ENCODE measurements around the gene GRPEL2. TPM values are rescaled to one million over a fixed set of nuclear protein-coding genes. Genes with fewer than 3 reads are reported as not detected.

GRPEL2 gene
- polyA plus RNA-seq, 1 donor: 18.2 TPM

DNA sequence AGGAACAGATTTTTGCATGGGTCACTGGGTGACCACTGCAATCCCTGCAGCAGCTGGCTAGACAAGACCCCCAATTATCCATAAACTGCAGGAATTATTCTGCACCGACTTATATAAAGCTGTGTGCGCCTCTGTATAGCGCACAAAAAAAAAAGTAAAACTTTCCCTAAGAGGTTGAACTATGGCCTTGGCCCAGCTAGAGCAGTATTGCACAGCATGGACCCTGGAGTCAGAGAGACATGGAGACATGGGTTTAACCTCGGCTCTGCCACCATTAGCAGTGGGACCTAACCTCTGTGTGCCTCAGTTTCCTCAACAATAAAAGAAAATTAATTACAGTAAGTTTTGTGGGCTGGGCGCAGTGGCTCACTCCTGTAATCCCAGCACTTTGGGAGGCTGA, 17.1 kb upstream of the GRPEL2 start:
- no peaks in the 10 kb centered on the region for H3K9me3 ChIP-seq (ENCODE audit: control insufficient read depth, low read depth, low read length)
- DNase-seq: no peak
- no CpG with 5 or more reads among the region's 5 CpGs for WGBS (ENCODE audit: insufficient coverage, low lambda C conversion rate)
- H3K4me1 ChIP-seq (ENCODE audit: control insufficient read depth, insufficient read depth, low read length): peaks cover 26% of the 10 kb centered on the region
- H3K27me3 ChIP-seq (ENCODE audit: control insufficient read depth, insufficient read depth, low read length): no peaks in the 10 kb centered on the region
- no peaks in the 10 kb centered on the region for H3K36me3 ChIP-seq (ENCODE audit: control insufficient read depth, insufficient read depth, low read length)
- no peak overlapping the region for H3K27ac ChIP-seq (ENCODE audit: low read length)
- no peak overlapping the region for H3K4me3 ChIP-seq (ENCODE audit: low read length)

DNA sequence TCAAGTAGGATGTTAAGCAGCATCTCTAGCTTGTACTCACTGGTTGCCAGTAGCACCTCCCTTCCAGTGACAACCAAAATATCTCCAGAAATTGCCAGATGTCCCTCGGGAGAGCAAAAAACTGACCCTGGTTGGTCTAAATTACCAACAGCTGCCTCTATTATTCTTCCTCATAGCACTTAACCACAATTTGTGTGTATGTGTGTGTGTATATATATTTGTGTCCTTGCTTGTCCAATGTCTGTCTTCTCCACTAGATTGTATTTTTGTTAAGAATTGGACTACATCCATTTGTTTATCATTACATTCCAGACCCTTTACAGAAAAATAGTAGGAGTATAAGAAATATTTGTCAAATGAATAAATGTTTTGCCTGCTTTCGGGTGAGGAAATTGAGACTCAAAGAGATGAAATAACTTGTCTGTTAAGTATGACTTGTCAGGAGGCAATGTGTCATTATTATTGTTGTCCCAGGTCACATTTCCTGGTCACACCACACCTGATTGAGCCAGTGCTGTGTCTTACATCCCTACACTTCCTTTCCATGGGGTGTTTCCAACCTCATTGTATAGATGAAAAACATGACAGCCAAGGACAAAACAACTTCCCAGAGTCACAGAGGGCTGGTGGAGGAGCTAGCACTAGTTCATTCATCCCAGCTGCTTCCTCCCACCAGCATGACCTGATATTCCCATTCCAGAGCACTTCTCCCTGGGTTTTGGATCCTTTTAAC, 11.4 kb upstream of the GRPEL2 start:
- no peaks in the 10 kb centered on the region for H3K36me3 ChIP-seq (ENCODE audit: control insufficient read depth, insufficient read depth, low read length)
- no peaks in the 10 kb centered on the region for H3K9me3 ChIP-seq (ENCODE audit: control insufficient read depth, low read depth, low read length)
- no peak overlapping the region for H3K27ac ChIP-seq (ENCODE audit: low read length)
- H3K4me3 ChIP-seq (ENCODE audit: low read length): no peak overlapping the region
- no peaks in the 10 kb centered on the region for H3K27me3 ChIP-seq (ENCODE audit: control insufficient read depth, insufficient read depth, low read length)
- no peaks in the 10 kb centered on the region for H3K4me1 ChIP-seq (ENCODE audit: control insufficient read depth, insufficient read depth, low read length)
- WGBS (ENCODE audit: insufficient coverage, low lambda C conversion rate): no CpG with 5 or more reads among the region's 2 CpGs
- no peak for DNase-seq

DNA sequence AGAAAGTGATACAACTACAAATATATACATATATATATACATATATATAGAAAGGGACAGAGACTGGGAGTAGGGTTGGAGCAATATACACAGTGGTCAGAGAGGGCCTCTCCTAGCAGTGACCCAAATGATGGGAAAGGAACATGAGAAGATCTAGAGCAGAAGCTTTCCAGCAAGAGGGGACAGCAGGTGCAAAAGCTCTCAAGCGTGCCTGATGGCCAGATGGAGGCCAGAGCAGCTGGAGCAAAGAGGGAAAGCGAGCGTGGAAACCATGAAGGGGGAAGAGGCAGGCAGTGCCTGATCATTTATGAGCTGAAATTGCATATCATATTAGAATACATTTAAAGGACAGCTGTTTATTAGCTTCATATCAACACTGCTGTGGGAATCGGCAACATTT, 7.6 kb upstream of the GRPEL2 start:
- DNase-seq: no peak

GRCh38 chr5:149338364-149338763, 6.9 kb upstream of the GRPEL2 start:
- no peak overlapping the region for H3K27ac ChIP-seq (ENCODE audit: low read length)
- no peak overlapping the region for H3K4me3 ChIP-seq (ENCODE audit: low read length)
- H3K4me1 ChIP-seq (ENCODE audit: control insufficient read depth, insufficient read depth, low read length): peaks cover 22% of the 10 kb centered on the region
- no peaks in the 10 kb centered on the region for H3K36me3 ChIP-seq (ENCODE audit: control insufficient read depth, insufficient read depth, low read length)
- WGBS (ENCODE audit: insufficient coverage, low lambda C conversion rate): no CpG with 5 or more reads among the region's 1 CpG
- no peaks in the 10 kb centered on the region for H3K9me3 ChIP-seq (ENCODE audit: control insufficient read depth, low read depth, low read length)
- DNase-seq: no peak
- no peaks in the 10 kb centered on the region for H3K27me3 ChIP-seq (ENCODE audit: control insufficient read depth, insufficient read depth, low read length)

More for the DNA sequence above, 7.6 kb upstream of the GRPEL2 start:
- no peak overlapping the region for H3K4me3 ChIP-seq (ENCODE audit: low read length)
- H3K27ac ChIP-seq (ENCODE audit: low read length): no peak overlapping the region
- WGBS (ENCODE audit: insufficient coverage, low lambda C conversion rate): no CpG with 5 or more reads among the region's 4 CpGs
- H3K4me1 ChIP-seq (ENCODE audit: control insufficient read depth, insufficient read depth, low read length): peaks cover 21% of the 10 kb centered on the region
- no peaks in the 10 kb centered on the region for H3K27me3 ChIP-seq (ENCODE audit: control insufficient read depth, insufficient read depth, low read length)
- no peaks in the 10 kb centered on the region for H3K9me3 ChIP-seq (ENCODE audit: control insufficient read depth, low read depth, low read length)
- no peaks in the 10 kb centered on the region for H3K36me3 ChIP-seq (ENCODE audit: control insufficient read depth, insufficient read depth, low read length)

DNA sequence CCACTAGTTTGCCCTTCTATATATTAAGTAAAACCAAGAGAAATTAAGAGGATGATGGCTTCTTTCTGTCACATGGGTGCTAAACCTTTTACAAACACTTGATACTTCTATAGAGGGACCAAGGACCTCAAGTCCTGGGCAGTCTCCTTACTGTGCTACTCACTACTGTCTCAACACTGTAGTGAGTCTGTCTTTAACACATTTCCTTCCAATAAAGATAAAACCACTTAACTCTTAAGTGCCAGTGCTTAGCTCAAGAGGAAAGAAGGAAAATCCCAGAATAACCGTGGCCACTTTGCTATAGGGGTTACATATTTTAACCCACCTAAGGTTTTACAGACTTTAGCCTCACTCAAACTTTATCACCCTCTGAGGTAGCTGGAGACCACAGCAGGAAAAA, 4.4 kb upstream of the GRPEL2 start:
- WGBS (ENCODE audit: insufficient coverage, low lambda C conversion rate): no CpG with 5 or more reads among the region's 1 CpG
- Histone ChIP-seq H3K4me1 (ENCODE audit: control insufficient read depth, insufficient read depth, low read length) (peaks cover 32% of the 10 kb centered on the region), H3K27me3 (ENCODE audit: control insufficient read depth, insufficient read depth, low read length) (no peaks in the 10 kb centered on the region), H3K27ac (ENCODE audit: low read length) (peak overlapping the region; percentile 76), H3K4me3 (ENCODE audit: low read length) (no peak overlapping the region), H3K9me3 (ENCODE audit: control insufficient read depth, low read depth, low read length) (no peaks in the 10 kb centered on the region), H3K36me3 (ENCODE audit: control insufficient read depth, insufficient read depth, low read length) (no peaks in the 10 kb centered on the region)
- DNase-seq: peak in 1 of 2 donors; percentile 53

- peak overlapping the region; percentile 76 for H3K27ac ChIP-seq (ENCODE audit: low read length)
- H3K9me3 ChIP-seq (ENCODE audit: control insufficient read depth, low read depth, low read length): no peaks in the 10 kb centered on the region
- H3K4me3 ChIP-seq (ENCODE audit: low read length): no peak overlapping the region
- no peaks in the 10 kb centered on the region for H3K27me3 ChIP-seq (ENCODE audit: control insufficient read depth, insufficient read depth, low read length)
- peak; percentile 73 to 89 for DNase-seq
- no peaks in the 10 kb centered on the region for H3K36me3 ChIP-seq (ENCODE audit: control insufficient read depth, insufficient read depth, low read length)
- H3K4me1 ChIP-seq (ENCODE audit: control insufficient read depth, insufficient read depth, low read length): peaks cover 34% of the 10 kb centered on the region
Measured at GRCh38 chr5:149341876-149342275, 3.4 kb upstream of the GRPEL2 start.

GRCh38 chr5:149344151-149344550, 1.1 kb upstream of the GRPEL2 start:
- no peaks in the 10 kb centered on the region for H3K27me3 ChIP-seq (ENCODE audit: control insufficient read depth, insufficient read depth, low read length)
- no peak overlapping the region for H3K4me3 ChIP-seq (ENCODE audit: low read length)
- no peak for DNase-seq
- no peaks in the 10 kb centered on the region for H3K9me3 ChIP-seq (ENCODE audit: control insufficient read depth, low read depth, low read length)
- H3K27ac ChIP-seq (ENCODE audit: low read length): peak overlapping the region; percentile 72
- H3K36me3 ChIP-seq (ENCODE audit: control insufficient read depth, insufficient read depth, low read length): peaks cover 16% of the 10 kb centered on the region
- WGBS (ENCODE audit: insufficient coverage, low lambda C conversion rate): no CpG with 5 or more reads among the region's 2 CpGs
- peaks cover 34% of the 10 kb centered on the region for H3K4me1 ChIP-seq (ENCODE audit: control insufficient read depth, insufficient read depth, low read length)

- Histone ChIP-seq H3K36me3 (ENCODE audit: control insufficient read depth, insufficient read depth, low read length) (peaks cover 31% of the 10 kb centered on the region), H3K27ac (ENCODE audit: low read length) (peak overlapping the region; percentile 72), H3K4me3 (ENCODE audit: low read length) (peak overlapping the region; percentile 90), H3K27me3 (ENCODE audit: control insufficient read depth, insufficient read depth, low read length) (no peaks in the 10 kb centered on the region), H3K4me1 (ENCODE audit: control insufficient read depth, insufficient read depth, low read length) (peaks cover 29% of the 10 kb centered on the region), H3K9me3 (ENCODE audit: control insufficient read depth, low read depth, low read length) (no peaks in the 10 kb centered on the region)
- no CpG with 5 or more reads among the region's 11 CpGs for WGBS (ENCODE audit: insufficient coverage, low lambda C conversion rate)
- DNase-seq: peak in 1 of 2 donors; percentile 60
Measured at GRCh38 chr5:149345892-149346222, 558 bp downstream of the GRPEL2 start.

GRCh38 chr5:149348518-149348917, 3.2 kb downstream of the GRPEL2 start:
- no CpG with 5 or more reads among the region's 1 CpG for WGBS (ENCODE audit: insufficient coverage, low lambda C conversion rate)
- no peak for DNase-seq
- H3K4me1 ChIP-seq (ENCODE audit: control insufficient read depth, insufficient read depth, low read length): peaks cover 11% of the 10 kb centered on the region
- peaks cover 52% of the 10 kb centered on the region for H3K36me3 ChIP-seq (ENCODE audit: control insufficient read depth, insufficient read depth, low read length)
- H3K4me3 ChIP-seq (ENCODE audit: low read length): no peak overlapping the region
- H3K27ac ChIP-seq (ENCODE audit: low read length): no peak overlapping the region
- no peaks in the 10 kb centered on the region for H3K27me3 ChIP-seq (ENCODE audit: control insufficient read depth, insufficient read depth, low read length)
- no peaks in the 10 kb centered on the region for H3K9me3 ChIP-seq (ENCODE audit: control insufficient read depth, low read depth, low read length)

GRCh38 chr5:149349382-149349781, 4.1 kb downstream of the GRPEL2 start:
- Histone ChIP-seq H3K4me3 (ENCODE audit: low read length) (no peak overlapping the region), H3K4me1 (ENCODE audit: control insufficient read depth, insufficient read depth, low read length) (peaks cover 6% of the 10 kb centered on the region), H3K36me3 (ENCODE audit: control insufficient read depth, insufficient read depth, low read length) (peaks cover 52% of the 10 kb centered on the region), H3K9me3 (ENCODE audit: control insufficient read depth, low read depth, low read length) (no peaks in the 10 kb centered on the region), H3K27me3 (ENCODE audit: control insufficient read depth, insufficient read depth, low read length) (no peaks in the 10 kb centered on the region), H3K27ac (ENCODE audit: low read length) (no peak overlapping the region)
- 100% methylated on average over 1 of the region's 4 CpGs for WGBS (ENCODE audit: insufficient coverage, low lambda C conversion rate)
- DNase-seq: no peak

DNA sequence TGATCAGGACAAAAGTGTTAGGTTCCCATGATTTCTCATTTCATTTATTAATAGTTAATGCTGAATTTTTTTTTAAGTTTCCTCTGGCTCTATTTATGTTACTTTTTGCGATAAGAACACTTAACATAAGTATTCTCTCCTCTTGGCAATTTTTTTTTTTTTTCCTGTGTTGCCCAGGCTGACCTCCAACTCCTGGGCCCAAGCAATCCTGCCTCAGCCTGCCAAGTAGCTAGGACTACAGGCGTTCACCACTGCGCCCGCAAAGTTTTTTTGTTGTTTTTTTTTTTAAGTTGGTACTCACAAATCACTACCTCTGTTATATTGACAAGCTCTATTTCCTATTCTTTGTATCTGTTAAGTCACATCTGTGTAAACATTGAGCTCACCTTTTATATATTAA, 6.9 kb downstream of the GRPEL2 start:
- H3K4me1 ChIP-seq (ENCODE audit: control insufficient read depth, insufficient read depth, low read length): peaks cover 18% of the 10 kb centered on the region
- no peaks in the 10 kb centered on the region for H3K9me3 ChIP-seq (ENCODE audit: control insufficient read depth, low read depth, low read length)
- H3K4me3 ChIP-seq (ENCODE audit: low read length): no peak overlapping the region
- 95% methylated on average over 2 of the region's 4 CpGs for WGBS (ENCODE audit: insufficient coverage, low lambda C conversion rate)
- no peak overlapping the region for H3K27ac ChIP-seq (ENCODE audit: low read length)
- H3K27me3 ChIP-seq (ENCODE audit: control insufficient read depth, insufficient read depth, low read length): no peaks in the 10 kb centered on the region
- no peak for DNase-seq
- peaks cover 63% of the 10 kb centered on the region for H3K36me3 ChIP-seq (ENCODE audit: control insufficient read depth, insufficient read depth, low read length)

All from large intestine (tissue), 3 donors.